ENCODE data around the gene TRMO. TPM values are rescaled to one million over a fixed set of nuclear protein-coding genes. Genes with fewer than 3 reads are reported as not detected.

The TRMO gene
- total RNA-seq, 2 experiments from 2014 or later, result 26.6 to 31.8 TPM

DNA sequence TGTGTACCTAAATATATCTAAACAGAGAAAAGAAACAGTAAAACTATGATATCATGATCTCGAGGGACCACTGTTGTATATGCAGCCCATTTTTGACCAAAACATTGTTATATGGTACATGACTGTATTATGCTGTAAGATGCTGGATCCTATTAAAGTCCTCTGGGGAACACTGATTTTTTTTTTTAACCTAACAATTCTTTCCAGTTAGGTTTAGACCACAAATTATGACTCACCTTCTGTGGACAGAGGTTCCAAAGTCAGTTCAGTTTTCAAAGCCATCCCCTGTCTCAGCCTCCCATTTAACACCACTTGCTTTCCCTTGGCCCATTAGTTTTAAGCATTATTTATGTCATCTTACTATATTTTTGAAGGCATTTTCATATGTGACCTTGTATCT lies 27.1 kb downstream of the TRMO start:
- Mint-ChIP-seq H3K27me3 (no peaks in the 10 kb centered on the region), H3K4me1 (peaks cover 4% of the 10 kb centered on the region), H3K27ac (no peak overlapping the region), H3K9me3 (peaks cover 12% of the 10 kb centered on the region), H3K36me3 (ENCODE audit: low read depth) (peaks cover 27% of the 10 kb centered on the region), H3K4me3 (no peak overlapping the region)
- POLR2A ChIA-PET, result no interaction called here
- CTCF ChIA-PET, result interaction anchor here (1.2 kb wide), 1 partner anchor 71 kb away, joined by 3 read pairs; no protein-coding TSS in a partner anchor
- no peak for DNase-seq

DNA sequence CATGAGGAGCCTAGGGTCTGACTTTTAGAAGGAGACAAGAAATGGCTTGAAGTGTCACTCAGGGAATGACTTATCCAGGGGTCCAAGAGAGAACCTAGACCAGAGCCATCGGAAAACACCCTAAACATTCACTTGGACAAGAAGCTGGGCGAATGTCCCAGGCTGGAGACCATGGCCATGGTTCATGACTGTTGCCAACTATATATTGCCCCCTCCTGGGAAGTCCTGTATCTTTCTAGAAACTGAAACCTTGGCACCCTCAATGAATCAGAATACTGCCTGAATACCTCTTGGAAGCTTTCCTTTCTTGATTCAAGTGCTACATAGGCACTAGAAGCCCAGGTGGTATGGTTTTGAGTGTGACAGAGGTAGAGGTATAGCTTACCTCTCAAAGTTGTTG lies 29.9 kb downstream of the TRMO start:
- ChIA-PET POLR2A (no interaction called here), CTCF (interaction anchor here (0.9 to 1.7 kb wide), 4 partner anchors 9 to 29 kb away, joined by 3 to 14 read pairs (median 4); no protein-coding TSS in a partner anchor)
- no peak overlapping the region for H3K27ac Mint-ChIP-seq
- peaks cover 3% of the 10 kb centered on the region for H3K27me3 Mint-ChIP-seq
- DNase-seq, result no peak
- H3K36me3 Mint-ChIP-seq (ENCODE audit: low read depth), result peaks cover 25% of the 10 kb centered on the region
- peaks cover 9% of the 10 kb centered on the region for H3K4me1 Mint-ChIP-seq
- H3K9me3 Mint-ChIP-seq, result peaks cover 12% of the 10 kb centered on the region
- no peak overlapping the region for H3K4me3 Mint-ChIP-seq

DNA sequence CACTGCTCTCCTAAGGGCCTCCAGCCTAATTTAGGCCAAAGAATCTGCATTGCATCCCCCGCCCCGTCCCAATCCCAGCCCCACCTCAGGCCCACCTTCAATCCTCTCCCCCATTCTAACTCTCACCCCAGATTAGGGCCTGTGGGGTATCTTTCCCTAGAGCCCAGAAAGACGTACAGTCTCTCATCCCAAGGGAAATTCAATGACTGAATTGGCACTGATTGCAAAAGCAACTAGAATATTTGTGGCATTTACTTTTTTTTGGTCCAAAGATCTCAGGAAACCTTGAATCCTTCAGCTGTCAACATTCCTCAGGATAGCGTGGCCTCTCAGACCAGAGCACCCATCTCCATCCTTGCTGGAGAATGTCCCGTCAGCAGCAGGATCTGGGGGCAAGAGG lies 30.6 kb downstream of the TRMO start:
- Mint-ChIP-seq H3K4me3 (no peak overlapping the region), H3K9me3 (peaks cover 12% of the 10 kb centered on the region), H3K36me3 (ENCODE audit: low read depth) (peaks cover 23% of the 10 kb centered on the region), H3K4me1 (peaks cover 9% of the 10 kb centered on the region), H3K27ac (no peak overlapping the region), H3K27me3 (peaks cover 3% of the 10 kb centered on the region)
- ChIA-PET CTCF (interaction anchor here (1.0 to 4.3 kb wide), 4 partner anchors 9 to 51 kb away, joined by 3 to 42 read pairs (median 5); no protein-coding TSS in a partner anchor), POLR2A (no interaction called here)
- DNase-seq, result no peak

DNA sequence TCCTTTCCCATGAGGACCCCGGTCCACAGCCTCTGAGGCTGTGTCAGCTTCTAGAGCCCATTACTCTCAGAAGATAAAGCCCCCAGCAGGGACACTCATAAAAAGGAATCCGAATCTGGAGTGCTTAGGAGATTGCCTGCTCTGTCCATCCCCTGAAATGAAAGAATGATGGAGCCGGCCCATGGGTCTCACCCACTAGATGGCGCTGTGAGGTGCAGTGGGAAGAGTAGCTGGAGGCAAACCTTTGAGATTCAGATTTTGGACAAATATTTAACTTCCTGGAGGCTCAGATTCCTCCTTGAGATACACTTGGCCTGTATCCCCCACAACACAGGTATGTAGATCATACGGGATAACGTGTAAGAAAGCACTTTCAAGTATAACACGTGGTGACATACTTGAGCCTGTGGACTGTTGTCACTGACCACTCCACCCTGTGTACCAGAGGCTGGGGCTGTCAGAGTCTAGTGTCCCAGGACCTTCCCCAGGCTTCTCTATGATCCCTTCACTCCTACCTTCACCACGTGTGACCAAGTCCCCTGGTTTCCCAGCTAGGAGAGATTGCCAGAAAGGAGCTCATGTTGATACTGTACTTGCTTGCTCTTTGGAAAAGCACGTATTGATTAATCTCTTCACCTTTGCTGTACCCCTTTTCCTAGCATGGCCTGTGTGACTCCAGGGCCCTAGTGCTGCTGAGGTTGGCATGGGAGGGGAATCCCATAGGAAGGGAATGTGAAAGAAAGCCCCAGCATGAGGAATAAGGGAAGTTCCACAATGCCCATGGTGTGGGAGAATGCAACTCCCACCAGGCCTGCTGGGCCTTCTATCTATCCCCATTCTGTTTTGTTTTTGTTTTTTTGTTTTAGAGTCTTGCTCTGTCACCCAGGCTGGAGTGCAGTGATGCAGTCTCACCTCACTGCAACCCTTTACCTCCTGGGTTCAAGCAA lies 32.1 kb downstream of the TRMO start:
- H3K27ac Mint-ChIP-seq, result peak overlapping the region; percentile 79
- CTCF ChIA-PET, result interaction anchor here (0.5 to 4.3 kb wide), 13 partner anchors 11 to 387 kb away, joined by 3 to 42 read pairs (median 3); partner anchors contain the start of gene TRMO

DNA sequence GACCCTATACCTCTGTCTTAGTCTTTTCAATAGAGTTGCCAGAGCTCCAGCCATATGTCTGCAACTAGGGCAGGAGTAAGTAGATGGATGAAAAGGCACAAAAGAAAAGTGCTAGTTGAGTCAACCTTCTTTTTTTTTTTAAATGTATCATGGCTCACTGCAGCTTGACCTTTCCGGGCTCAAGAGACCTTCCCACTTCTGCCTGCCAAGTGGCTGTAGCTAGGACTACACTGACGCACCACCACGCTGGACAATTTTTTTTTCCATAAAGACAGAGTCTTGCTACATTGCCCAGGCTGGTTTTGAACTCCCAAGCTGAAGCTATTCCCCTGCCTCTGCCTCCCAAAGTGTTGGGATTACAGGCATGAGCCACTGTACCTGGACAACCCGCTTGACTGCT lies 42.0 kb downstream of the TRMO start:
- no peak overlapping the region for H3K4me3 Mint-ChIP-seq
- ChIA-PET POLR2A (interaction anchor here (0.7 kb wide), 1 partner anchor 119 kb away, joined by 9 read pairs; no protein-coding TSS in a partner anchor), CTCF (interaction anchor here (1.2 to 1.3 kb wide), 2 partner anchors 10 to 26 kb away, joined by 3 to 5 read pairs; no protein-coding TSS in a partner anchor)
- H3K27ac Mint-ChIP-seq, result no peak overlapping the region
- peaks cover 10% of the 10 kb centered on the region for H3K27me3 Mint-ChIP-seq
- H3K9me3 Mint-ChIP-seq, result no peaks in the 10 kb centered on the region
- no peaks in the 10 kb centered on the region for H3K36me3 Mint-ChIP-seq (ENCODE audit: low read depth)
- H3K4me1 Mint-ChIP-seq, result no peaks in the 10 kb centered on the region
- no peak for DNase-seq

More for the DNA sequence above, 32.1 kb downstream of the TRMO start:
- POLR2A ChIA-PET, result interaction anchor here (0.5 to 0.6 kb wide), 2 partner anchors 88 to 186 kb away, joined by 3 to 8 read pairs; no protein-coding TSS in a partner anchor
- H3K36me3 Mint-ChIP-seq (ENCODE audit: low read depth), result peaks cover 15% of the 10 kb centered on the region
- H3K27me3 Mint-ChIP-seq, result peaks cover 3% of the 10 kb centered on the region
- H3K4me3 Mint-ChIP-seq, result no peak overlapping the region
- H3K9me3 Mint-ChIP-seq, result peaks cover 12% of the 10 kb centered on the region
- DNase-seq, result peak; percentile 75
- H3K4me1 Mint-ChIP-seq, result peaks cover 9% of the 10 kb centered on the region

DNA sequence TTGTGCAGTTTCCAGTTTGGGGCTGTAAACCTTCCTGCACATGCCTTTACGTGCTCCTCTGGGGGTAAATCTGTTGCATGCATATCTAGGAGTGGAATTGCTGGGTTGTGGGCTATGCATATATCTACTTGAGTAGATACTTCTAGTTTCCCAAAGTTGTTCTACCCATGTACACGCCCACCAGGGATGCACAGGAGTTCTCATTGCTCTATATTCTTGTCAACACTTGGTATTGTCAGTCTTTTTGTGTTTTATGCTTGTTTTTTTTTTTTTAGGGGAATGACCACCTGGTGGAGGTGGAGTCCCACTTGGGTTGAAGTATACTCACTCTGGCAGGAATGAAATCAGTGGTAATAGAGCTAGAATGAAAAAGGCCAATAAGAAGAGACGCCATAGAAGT lies 46.2 kb downstream of the TRMO start:
- Mint-ChIP-seq H3K4me3 (no peak overlapping the region), H3K4me1 (no peaks in the 10 kb centered on the region), H3K36me3 (ENCODE audit: low read depth) (no peaks in the 10 kb centered on the region), H3K27ac (no peak overlapping the region), H3K9me3 (no peaks in the 10 kb centered on the region), H3K27me3 (peaks cover 11% of the 10 kb centered on the region)
- no peak for DNase-seq
- ChIA-PET CTCF (no interaction called here), POLR2A (no interaction called here)

DNA sequence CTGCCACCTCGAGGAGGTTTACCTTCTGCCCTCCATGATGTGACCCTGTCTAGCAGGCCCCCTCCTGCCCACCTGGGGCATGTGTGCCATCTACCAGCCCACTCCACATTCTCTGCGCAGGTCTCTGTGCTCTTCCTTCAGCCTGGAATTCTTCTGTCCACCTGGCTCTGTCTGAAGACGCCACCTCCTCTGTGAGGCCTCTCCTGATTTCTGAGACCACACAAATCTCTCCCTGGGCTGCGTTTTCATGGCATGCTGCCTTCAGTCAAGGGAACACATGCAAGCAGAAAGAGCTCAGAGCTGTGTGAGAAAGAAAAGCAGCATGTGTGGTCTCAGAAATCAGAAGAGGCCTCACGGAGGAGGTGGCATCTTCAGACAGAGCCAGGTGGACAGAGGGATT lies 47.2 kb downstream of the TRMO start:
- Mint-ChIP-seq H3K9me3 (no peaks in the 10 kb centered on the region), H3K27ac (no peak overlapping the region), H3K27me3 (peaks cover 9% of the 10 kb centered on the region), H3K4me3 (no peak overlapping the region), H3K4me1 (no peaks in the 10 kb centered on the region), H3K36me3 (ENCODE audit: low read depth) (no peaks in the 10 kb centered on the region)
- ChIA-PET POLR2A (no interaction called here), CTCF (interaction anchor here (1.6 kb wide), 1 partner anchor 14 kb away, joined by 3 read pairs; no protein-coding TSS in a partner anchor)
- no peak for DNase-seq

DNA sequence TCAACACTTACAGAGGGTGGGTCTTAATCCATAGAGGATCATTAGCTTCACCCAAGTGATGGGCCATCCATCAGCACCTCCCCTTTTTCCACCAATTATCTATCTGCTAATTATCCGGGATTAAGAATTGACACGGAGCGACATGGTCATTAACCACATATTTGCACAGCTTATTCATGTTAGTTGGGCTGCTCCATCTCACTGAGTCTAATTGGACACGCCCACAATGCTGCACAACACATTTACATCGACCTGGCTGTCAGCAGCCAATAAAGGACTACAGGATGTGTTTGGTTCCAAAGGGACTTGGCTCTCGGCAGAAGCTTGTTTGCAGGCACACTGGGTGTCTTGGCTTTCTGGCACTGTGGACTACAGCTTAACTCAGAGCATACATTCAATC lies 47.7 kb downstream of the TRMO start:
- DNase-seq, result no peak
- no peak overlapping the region for H3K27ac Mint-ChIP-seq
- H3K9me3 Mint-ChIP-seq, result no peaks in the 10 kb centered on the region
- no peaks in the 10 kb centered on the region for H3K36me3 Mint-ChIP-seq (ENCODE audit: low read depth)
- H3K4me3 Mint-ChIP-seq, result no peak overlapping the region
- ChIA-PET CTCF (interaction anchor here (1.6 kb wide), 1 partner anchor 14 kb away, joined by 3 read pairs; no protein-coding TSS in a partner anchor), POLR2A (no interaction called here)
- no peaks in the 10 kb centered on the region for H3K4me1 Mint-ChIP-seq
- H3K27me3 Mint-ChIP-seq, result peaks cover 9% of the 10 kb centered on the region

DNA sequence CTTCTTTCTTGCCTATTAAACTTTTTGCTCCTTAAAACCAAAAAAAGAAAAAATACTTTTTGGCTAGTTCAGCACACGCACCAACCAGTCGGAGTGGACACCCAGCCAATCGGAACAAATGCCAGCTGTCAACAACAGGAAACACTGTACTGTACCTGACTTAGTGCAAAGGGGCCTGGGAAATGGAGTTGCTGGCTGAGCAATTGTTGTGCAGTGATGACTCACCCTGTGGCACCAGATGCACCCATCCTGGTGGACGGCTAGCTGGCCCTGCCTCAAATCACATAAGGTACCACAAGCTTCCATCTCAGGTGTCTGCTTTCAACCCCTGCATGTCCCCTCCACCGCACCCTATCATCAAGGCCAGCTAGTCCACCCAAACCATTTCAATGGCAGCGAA lies 48.4 kb downstream of the TRMO start:
- no peak for DNase-seq
- ChIA-PET CTCF (interaction anchor here (1.6 kb wide), 1 partner anchor 13 kb away, joined by 3 read pairs; no protein-coding TSS in a partner anchor), POLR2A (no interaction called here)
- Mint-ChIP-seq H3K27me3 (peaks cover 15% of the 10 kb centered on the region), H3K9me3 (no peaks in the 10 kb centered on the region), H3K27ac (no peak overlapping the region), H3K4me1 (no peaks in the 10 kb centered on the region), H3K36me3 (ENCODE audit: low read depth) (no peaks in the 10 kb centered on the region), H3K4me3 (no peak overlapping the region)

DNA sequence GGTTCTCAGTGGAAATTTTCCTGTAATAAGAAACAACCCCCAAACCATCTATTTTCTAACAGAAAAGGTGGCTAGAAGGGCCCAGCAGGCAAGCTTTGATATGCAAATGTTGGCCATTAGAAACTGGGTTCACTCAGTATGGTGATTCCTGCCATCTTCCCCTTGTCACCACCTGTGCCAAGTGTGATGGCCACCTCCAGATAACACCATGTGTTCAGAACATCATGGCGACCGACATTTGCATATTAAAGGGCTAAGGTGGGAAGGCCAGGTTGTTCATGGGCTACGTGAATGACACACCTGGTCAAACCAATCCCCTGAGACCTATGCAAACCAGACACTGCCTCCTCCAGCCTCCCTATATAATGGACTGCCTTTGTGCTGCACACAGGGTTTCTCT lies 48.9 kb downstream of the TRMO start:
- DNase-seq, result no peak
- peaks cover 18% of the 10 kb centered on the region for H3K27me3 Mint-ChIP-seq
- POLR2A ChIA-PET, result no interaction called here

DNA sequence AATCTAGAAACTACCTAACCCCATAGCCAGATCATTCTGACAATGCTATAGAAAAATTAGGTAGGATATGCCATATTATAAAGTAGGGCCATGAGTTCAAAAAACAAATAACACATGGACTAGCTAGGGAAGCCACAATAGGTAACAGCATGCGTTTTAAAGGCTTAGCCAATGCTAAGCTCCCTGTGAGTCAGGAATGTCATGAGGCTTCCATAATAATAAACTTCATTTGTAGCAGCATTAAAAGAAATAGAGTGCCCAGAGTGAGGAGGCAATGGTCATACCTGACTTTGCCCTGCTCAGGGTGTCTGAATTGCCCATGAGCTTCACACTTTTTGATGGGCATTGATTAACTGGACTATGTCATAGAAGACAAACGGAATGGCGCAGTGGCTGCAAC lies 53.4 kb downstream of the TRMO start:
- Mint-ChIP-seq H3K27ac (no peak overlapping the region), H3K4me3 (no peak overlapping the region), H3K36me3 (ENCODE audit: low read depth) (peaks cover 2% of the 10 kb centered on the region), H3K4me1 (no peaks in the 10 kb centered on the region), H3K27me3 (peaks cover 43% of the 10 kb centered on the region), H3K9me3 (peaks cover 14% of the 10 kb centered on the region)
- DNase-seq, result no peak
- CTCF ChIA-PET, result interaction anchor here (0.6 kb wide), 1 partner anchor 105 kb away, joined by 4 read pairs; no protein-coding TSS in a partner anchor
- POLR2A ChIA-PET, result no interaction called here

More for the DNA sequence above, 48.9 kb downstream of the TRMO start:
- no peaks in the 10 kb centered on the region for H3K36me3 Mint-ChIP-seq (ENCODE audit: low read depth)
- H3K27ac Mint-ChIP-seq, result no peak overlapping the region
- H3K4me1 Mint-ChIP-seq, result no peaks in the 10 kb centered on the region
- no peaks in the 10 kb centered on the region for H3K9me3 Mint-ChIP-seq
- CTCF ChIA-PET, result no interaction called here
- no peak overlapping the region for H3K4me3 Mint-ChIP-seq

DNA sequence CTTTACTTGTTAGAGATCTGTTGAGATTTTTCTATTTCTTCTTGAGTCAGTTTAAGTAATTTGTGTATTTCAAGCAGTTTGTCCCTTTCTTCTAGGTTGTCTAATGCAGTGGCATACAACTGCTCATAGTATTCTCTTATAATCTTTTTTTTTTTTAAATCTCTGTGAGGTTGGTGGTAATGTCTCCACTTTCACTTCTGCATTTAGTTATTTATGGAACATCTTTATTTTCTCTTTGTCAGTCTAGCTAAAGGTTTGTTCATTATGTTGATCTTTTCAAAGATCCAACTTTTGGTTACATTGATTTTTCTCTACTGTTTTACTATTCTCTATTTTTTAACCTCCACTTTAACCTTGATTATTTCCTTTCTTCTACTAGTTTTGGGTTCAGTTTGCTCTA lies 55.5 kb downstream of the TRMO start:
- Mint-ChIP-seq H3K27me3 (peaks cover 52% of the 10 kb centered on the region), H3K4me3 (no peak overlapping the region), H3K27ac (no peak overlapping the region), H3K9me3 (peaks cover 14% of the 10 kb centered on the region), H3K36me3 (ENCODE audit: low read depth) (peaks cover 2% of the 10 kb centered on the region), H3K4me1 (no peaks in the 10 kb centered on the region)
- ChIA-PET POLR2A (no interaction called here), CTCF (no interaction called here)
- DNase-seq, result no peak

DNA sequence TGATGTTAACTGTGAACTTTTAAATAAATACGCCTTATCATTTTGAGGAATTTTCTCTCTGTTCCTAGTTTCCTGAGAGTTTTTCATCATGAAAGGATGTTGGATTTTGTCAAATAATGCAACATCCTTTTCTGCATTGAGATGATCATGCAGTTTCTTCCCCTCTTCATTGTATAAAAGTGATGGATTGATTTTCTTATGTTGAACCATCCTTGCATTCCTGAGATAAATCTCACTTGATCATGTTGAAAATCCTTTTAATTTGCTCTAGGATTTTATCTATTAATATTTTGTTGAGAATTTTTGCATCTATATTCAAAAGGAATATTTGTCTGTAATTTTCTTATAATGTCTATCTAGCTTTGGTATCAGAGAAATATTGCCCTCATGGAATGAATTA lies 56.0 kb downstream of the TRMO start:
- H3K27me3 Mint-ChIP-seq, result peaks cover 48% of the 10 kb centered on the region
- H3K4me1 Mint-ChIP-seq, result no peaks in the 10 kb centered on the region
- peaks cover 2% of the 10 kb centered on the region for H3K36me3 Mint-ChIP-seq (ENCODE audit: low read depth)
- ChIA-PET POLR2A (no interaction called here), CTCF (no interaction called here)
- H3K4me3 Mint-ChIP-seq, result no peak overlapping the region
- peaks cover 14% of the 10 kb centered on the region for H3K9me3 Mint-ChIP-seq
- no peak overlapping the region for H3K27ac Mint-ChIP-seq
- DNase-seq, result no peak
